Measurements from ENCODE around the gene DDA1.

DDA1 gene

GRCh38 chr19:17296273-17296672 is 13.1 kb upstream of the DDA1 start:
- H3K36me3 ChIP-seq (replicated peaks; ENCODE audit: insufficient read depth, low read length) = no peaks in the 10 kb centered on the region
- H3F3A ChIP-seq (ENCODE audit: insufficient read depth, low read length) = no peaks in the 10 kb centered on the region
- H4K20me1 ChIP-seq (ENCODE audit: insufficient read depth, low read length) = no peaks in the 10 kb centered on the region
- H3K4me3 ChIP-seq (ENCODE audit: low read length) = no peak overlapping the region
- no peak overlapping the region for H3K9ac ChIP-seq (ENCODE audit: low read length)
- H3K9me2 ChIP-seq (replicated peaks; ENCODE audit: insufficient read depth, low read length) = no peaks in the 10 kb centered on the region
- no peaks in the 10 kb centered on the region for H3K4me1 ChIP-seq (ENCODE audit: low read length)
- H3K4me2 ChIP-seq (ENCODE audit: low read depth, low read length) = no peak overlapping the region
- no peak for TF ChIP-seq EZH2 (optimal IDR thresholded peaks at IDR 0.05; ENCODE audit: low read depth, low read length)
- DNase-seq = no peak
- no peak overlapping the region for H3K27ac ChIP-seq (ENCODE audit: low read length)
- H2AFZ ChIP-seq (ENCODE audit: low read length) = no peak overlapping the region
- H3K9me3 ChIP-seq (replicated peaks; ENCODE audit: insufficient read depth, low read length) = no peaks in the 10 kb centered on the region
- H3K79me2 ChIP-seq (ENCODE audit: low read length) = peaks cover 7% of the 10 kb centered on the region; the same call in 1 of the 2 replicates
- H3K27me3 ChIP-seq (replicated peaks; ENCODE audit: insufficient read depth, low read length) = no peaks in the 10 kb centered on the region

GRCh38 chr19:17296976-17297375 is 12.4 kb upstream of the DDA1 start:
- H4K20me1 ChIP-seq (ENCODE audit: insufficient read depth, low read length) = no peaks in the 10 kb centered on the region
- no peaks in the 10 kb centered on the region for H3K9me2 ChIP-seq (replicated peaks; ENCODE audit: insufficient read depth, low read length)
- H3K36me3 ChIP-seq (replicated peaks; ENCODE audit: insufficient read depth, low read length) = no peaks in the 10 kb centered on the region
- TF ChIP-seq CTCF (IDR thresholded peaks at IDR 0.05; ENCODE audit: low read length) = no peak
- TF ChIP-seq EZH2phosphoT487 (IDR thresholded peaks at IDR 0.05; ENCODE audit: low read length) = no peak
- TF ChIP-seq EZH2 (optimal IDR thresholded peaks at IDR 0.05; ENCODE audit: low read depth, low read length) = no peak
- H3K9me3 ChIP-seq (replicated peaks; ENCODE audit: insufficient read depth, low read length) = no peaks in the 10 kb centered on the region
- no peak overlapping the region for H2AFZ ChIP-seq (ENCODE audit: low read length)
- H3K79me2 ChIP-seq (ENCODE audit: low read length) = peaks cover 7% of the 10 kb centered on the region; the same call in 1 of the 2 replicates
- no peak overlapping the region for H3K4me2 ChIP-seq (ENCODE audit: low read depth, low read length)
- DNase-seq = no peak
- H3K4me3 ChIP-seq (ENCODE audit: low read length) = no peak overlapping the region
- no peaks in the 10 kb centered on the region for H3F3A ChIP-seq (ENCODE audit: insufficient read depth, low read length)
- no peak overlapping the region for H3K9ac ChIP-seq (ENCODE audit: low read length)
- no peak overlapping the region for H3K27ac ChIP-seq (ENCODE audit: low read length)
- no peaks in the 10 kb centered on the region for H3K27me3 ChIP-seq (replicated peaks; ENCODE audit: insufficient read depth, low read length)
- no peaks in the 10 kb centered on the region for H3K4me1 ChIP-seq (ENCODE audit: low read length)

GRCh38 chr19:17300992-17301619 is 8.3 kb upstream of the DDA1 start:
- H3K27me3 ChIP-seq (replicated peaks; ENCODE audit: insufficient read depth, low read length) = no peaks in the 10 kb centered on the region
- no peak for DNase-seq
- no peak overlapping the region for H3K4me3 ChIP-seq (ENCODE audit: low read length)
- H4K20me1 ChIP-seq (ENCODE audit: insufficient read depth, low read length) = no peaks in the 10 kb centered on the region
- H3K27ac ChIP-seq (ENCODE audit: low read length) = no peak overlapping the region
- H3K4me2 ChIP-seq (ENCODE audit: low read depth, low read length) = no peak overlapping the region
- TF ChIP-seq EZH2phosphoT487 (IDR thresholded peaks at IDR 0.05; ENCODE audit: low read length) (no peak), EZH2 (optimal IDR thresholded peaks at IDR 0.05; ENCODE audit: low read depth, low read length) (no peak), CTCF (IDR thresholded peaks at IDR 0.05; ENCODE audit: low read length) (no peak)
- H3K4me1 ChIP-seq (ENCODE audit: low read length) = peaks cover 17% of the 10 kb centered on the region
- H3K9me3 ChIP-seq (replicated peaks; ENCODE audit: insufficient read depth, low read length) = no peaks in the 10 kb centered on the region
- no peak overlapping the region for H2AFZ ChIP-seq (ENCODE audit: low read length)
- H3K36me3 ChIP-seq (replicated peaks; ENCODE audit: insufficient read depth, low read length) = no peaks in the 10 kb centered on the region
- H3K9me2 ChIP-seq (replicated peaks; ENCODE audit: insufficient read depth, low read length) = no peaks in the 10 kb centered on the region
- H3K9ac ChIP-seq (ENCODE audit: low read length) = no peak overlapping the region
- H3F3A ChIP-seq (ENCODE audit: insufficient read depth, low read length) = peaks cover 12% of the 10 kb centered on the region; the same call in 1 of the 2 replicates
- peaks cover under 1% of the 10 kb centered on the region for H3K79me2 ChIP-seq (ENCODE audit: low read length)
